Effector CD8-positive, alpha-beta T cell (primary cell): ENCODE measurements around the gene DYDC1.
"Not testable (repeated sequence)": the region's sequence is repeated elsewhere in the genome, so short reads cannot be mapped to it uniquely, and the experiment has no call there.

ENCODE experiments used
- DNase-seq: peaks from one replicate; lab custom pipeline; 2025; lab: John Stamatoyannopoulos, UW
- total RNA-seq, 4 experiments: gene quantifications; one replicate each; lab custom pipeline; 2026; lab: John Stamatoyannopoulos, UW

Gene DYDC1
- total RNA-seq: 0 to 0.09 (median 0) reads per million in 4 experiments

DNA sequence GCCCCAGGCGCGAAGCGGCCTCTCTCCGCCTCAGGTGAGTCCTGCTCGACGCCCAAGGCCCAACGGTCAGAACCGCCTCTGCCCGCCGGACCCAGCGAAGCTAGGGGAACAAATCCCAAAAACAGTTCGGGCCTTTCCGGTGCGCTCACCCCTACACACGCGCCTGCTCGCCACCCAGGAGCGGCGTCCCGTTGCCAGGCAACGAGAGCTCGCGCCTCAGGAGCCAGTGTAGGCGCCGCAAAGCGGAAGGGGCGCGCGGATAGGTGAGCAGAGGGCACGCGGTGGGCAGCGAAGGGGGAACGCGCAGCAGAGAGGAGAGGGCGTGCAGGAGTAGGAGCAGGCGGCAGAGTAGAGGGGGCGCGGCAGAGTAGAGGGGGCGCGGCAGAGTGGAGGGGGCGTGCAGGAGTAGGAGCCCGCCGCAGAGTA lies at the start of gene DYDC1, which contains the start of gene DYDC2:
DYDC1 (minus strand) TSS at position 193 of the 426 bp plus-strand sequence. CDS start 4,154 bp downstream, outside the sequence.
DYDC2 (plus strand) TSS at position 219 of the 426 bp plus-strand sequence. CDS start 5,663 bp downstream, outside the sequence.
- peak; percentile 42 for DNase-seq

DNA sequence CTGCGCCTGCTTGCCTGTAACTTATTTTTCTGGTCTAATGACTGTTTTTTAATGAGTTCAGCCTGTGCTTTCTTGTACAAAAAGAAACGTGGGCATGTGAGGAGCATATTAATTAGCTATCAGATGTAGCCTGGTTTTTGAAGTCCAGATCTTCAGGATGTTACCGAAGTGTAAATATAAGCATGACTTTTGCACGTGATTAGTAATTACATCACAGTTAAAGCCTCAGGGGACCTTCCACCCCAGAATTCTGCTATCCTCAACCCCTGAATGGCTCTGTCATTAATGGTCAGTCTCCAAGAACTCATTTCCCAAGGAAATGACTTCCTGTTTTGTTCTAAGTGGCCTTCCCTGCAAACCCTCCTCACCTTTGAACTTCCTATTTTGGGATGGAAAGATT lies 49.6 kb upstream of the DYDC1 start:
- no peak for DNase-seq

GRCh38 chr10:80405626-80406025 lies 49.1 kb upstream of the DYDC1 start:
- no peak for DNase-seq

DNA sequence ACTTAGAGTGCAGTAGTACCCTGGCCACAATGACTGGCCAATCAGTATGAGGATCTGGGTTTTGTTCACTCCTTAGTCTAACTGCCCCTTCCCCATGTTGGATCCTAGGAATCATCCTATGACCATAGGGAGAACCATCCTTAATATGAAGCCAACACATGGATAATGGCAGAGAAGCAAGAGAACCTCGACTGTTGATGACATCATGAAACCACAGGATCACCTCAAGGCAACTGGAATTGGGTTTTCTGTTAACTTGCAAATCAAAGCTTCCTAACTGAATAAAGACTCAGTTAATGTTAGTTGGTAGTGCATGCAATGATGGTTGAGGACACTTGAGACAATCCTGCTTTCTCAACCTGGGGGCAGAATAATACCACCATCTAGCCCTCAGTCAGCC lies 48.5 kb upstream of the DYDC1 start:
- DNase-seq: no peak

GRCh38 chr10:80400136-80400804 lies 43.7 kb upstream of the DYDC1 start:
- no peak for DNase-seq

DNA sequence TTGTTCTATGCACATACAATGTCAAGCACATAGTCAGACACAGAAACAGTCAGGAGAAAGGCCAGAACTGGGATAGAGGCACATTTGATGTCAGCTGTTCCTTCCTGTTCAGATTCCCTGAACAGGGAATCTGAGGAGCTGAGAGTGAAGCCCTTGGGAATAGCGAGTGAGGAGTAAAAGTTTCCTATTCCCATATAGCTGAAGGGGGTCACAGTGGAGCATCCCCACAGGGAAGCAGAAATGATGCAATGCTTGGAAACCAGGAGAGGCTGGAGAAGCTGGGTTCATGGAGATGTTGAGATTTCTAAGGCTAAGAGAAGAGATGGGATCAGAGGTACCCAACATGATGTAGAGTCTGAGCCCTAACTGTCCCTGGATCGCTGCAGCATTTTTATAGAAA lies 40.5 kb upstream of the DYDC1 start:
- DNase-seq: no peak

DNA sequence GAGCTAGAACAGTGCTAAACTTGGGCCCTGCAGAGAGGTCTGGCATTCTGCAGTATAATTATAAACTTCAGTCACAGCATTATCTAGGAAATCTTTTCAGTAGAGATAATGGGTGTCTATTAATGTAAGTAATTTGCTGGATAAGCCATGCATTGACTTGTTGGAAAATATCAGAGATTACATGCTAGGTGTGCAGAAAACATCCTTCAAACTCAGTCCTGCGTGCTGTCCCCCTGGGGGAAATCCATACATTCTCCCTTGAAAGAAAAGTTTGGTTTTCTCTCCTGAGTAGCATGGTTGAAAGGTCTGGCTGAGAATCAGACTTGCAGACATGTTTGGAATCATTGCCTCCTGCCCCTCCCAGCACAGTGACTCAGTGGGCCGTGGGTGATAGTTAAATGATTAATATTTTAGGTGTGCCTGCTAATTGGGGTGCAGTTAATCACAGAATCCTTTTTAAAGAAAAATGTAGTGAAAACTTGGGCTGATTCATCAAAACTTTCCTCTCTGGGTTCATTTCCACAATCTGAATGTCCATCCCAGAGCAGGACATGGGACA lies 37.9 kb upstream of the DYDC1 start:
- no peak for DNase-seq

- DNase-seq: no peak
Measured at GRCh38 chr10:80392250-80392649, 35.7 kb upstream of the DYDC1 start.

DNA sequence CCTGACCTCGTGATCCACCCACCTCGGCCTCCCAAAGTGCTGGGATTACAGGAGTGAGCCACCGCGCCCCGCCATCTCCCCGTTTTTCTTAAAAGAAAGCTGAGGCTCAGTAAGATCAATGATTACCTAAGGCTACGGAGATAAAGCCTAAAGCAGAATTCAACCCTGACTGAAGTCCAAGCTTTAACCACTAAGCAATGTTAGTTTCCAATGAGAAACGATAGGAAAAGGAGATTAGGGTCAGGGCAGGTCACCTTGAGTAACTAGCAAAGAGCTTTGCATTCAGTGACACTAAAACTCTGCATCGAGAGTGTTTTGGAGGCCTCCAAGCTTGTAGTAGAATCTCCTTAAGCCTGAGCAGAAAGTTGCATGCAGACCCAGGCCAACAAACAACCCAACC lies 34.2 kb upstream of the DYDC1 start:
- no peak for DNase-seq

DNA sequence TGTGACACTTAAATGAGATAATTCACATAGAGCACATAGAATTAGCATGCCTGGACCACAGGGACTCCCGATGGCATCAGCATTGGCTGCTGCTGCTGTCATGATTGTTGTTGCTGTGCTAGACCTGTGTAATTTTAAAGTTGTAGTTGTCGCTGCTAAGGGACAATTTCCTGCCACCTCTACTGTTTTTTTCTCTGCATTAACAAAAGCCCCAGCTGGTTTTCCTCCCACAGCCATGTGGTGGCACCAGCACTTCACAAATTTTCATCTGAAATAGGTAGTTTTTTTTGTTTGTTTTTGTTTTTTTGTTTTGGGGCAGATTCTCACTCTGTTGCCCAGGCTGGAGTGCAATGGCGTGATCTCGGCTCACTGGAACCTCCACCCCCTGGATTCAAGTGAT lies 26.4 kb upstream of the DYDC1 start:
- peak; percentile 28 for DNase-seq

DNA sequence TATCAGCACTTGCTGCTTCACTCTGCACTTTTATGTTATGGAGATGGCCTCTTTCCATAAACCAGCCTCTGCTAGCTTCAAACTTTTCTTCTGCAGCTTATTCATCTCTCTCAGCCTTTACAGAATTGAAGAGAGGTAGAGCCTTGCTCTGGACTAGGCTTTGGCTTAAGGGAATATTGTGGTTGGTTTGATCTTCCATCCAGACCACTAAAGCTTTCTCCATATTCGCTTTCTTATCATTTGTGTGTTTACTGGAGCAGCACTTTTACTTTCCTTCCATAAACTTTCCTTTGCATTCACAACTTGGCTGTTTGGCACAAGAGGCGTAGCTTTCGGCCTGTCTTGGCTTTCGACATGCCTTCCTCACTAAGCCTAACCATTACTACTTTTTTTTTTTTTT lies 23.6 kb upstream of the DYDC1 start:
- DNase-seq: no peak

DNA sequence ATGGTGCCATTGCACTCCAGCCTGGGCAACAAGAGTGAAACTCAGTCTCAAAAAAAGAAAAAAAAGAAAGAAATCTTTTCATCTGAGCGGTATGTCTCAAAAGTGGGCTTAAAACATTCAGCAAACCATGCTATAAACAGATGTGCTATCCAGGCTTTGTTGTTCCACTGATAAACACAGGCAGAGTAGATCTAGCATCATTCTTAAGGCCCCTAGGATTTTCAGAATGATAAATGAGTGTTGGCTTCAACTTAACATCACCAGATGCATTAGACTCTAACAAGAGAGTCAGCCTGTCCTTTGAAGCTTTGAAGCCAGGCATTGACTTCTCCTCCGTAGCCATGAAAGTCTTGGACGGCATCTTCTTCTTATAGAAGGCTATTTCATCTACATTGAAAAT lies 23.1 kb upstream of the DYDC1 start:
- no peak for DNase-seq

- no peak for DNase-seq
Measured at GRCh38 chr10:80373502-80373901, 16.9 kb upstream of the DYDC1 start.

DNA sequence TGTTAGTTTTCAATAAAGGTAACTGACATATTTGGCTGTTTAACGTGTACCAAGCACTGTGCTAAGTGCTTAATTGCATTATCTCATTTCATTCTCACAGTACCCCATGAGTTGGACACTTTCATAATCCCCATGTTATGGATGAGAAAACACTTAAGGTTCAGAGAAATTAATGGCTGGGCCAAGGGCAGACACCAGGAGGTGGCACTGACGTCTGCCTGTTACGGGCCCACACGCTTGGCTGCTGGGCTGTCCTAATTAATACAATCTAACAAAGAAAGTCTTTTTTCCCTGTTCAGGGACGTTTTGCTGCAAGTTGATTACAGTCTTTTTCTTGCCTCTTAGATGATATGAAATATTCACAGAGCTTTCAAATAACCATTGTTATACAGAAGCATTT lies 16.1 kb upstream of the DYDC1 start:
- no peak for DNase-seq

- no peak for DNase-seq
Measured at GRCh38 chr10:80371467-80371866, 14.9 kb upstream of the DYDC1 start.

GRCh38 chr10:80365510-80365909 lies 9.0 kb upstream of the DYDC1 start:
- no peak for DNase-seq

DNA sequence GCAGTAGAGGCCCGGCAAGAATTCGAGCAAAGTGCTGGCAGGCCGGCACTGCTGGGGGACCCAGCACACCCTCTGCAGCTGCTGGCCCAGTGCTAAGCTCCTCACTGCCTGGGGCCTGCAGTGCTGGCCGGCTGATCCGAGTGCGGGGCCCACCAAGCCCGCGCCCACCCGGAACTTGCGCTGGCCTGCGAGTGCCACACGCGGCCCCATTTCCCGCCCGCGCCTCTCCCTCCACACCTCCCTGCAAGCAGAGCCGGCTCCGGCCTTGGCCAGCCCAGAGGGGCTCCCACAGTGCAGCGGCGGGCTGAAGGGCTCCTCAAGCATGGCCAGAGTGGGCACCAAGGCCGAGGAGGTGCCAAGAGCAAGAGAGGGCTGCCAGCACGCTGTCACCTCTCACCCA lies 3.1 kb upstream of the DYDC1 start:
- no peak for DNase-seq

- DNase-seq: not testable (repeated sequence)
Measured at GRCh38 chr10:80358925-80359324, 2.4 kb upstream of the DYDC1 start.

GRCh38 chr10:80357851-80358125 lies 1.2 kb upstream of the DYDC1 start:
- DNase-seq: no peak

DNA sequence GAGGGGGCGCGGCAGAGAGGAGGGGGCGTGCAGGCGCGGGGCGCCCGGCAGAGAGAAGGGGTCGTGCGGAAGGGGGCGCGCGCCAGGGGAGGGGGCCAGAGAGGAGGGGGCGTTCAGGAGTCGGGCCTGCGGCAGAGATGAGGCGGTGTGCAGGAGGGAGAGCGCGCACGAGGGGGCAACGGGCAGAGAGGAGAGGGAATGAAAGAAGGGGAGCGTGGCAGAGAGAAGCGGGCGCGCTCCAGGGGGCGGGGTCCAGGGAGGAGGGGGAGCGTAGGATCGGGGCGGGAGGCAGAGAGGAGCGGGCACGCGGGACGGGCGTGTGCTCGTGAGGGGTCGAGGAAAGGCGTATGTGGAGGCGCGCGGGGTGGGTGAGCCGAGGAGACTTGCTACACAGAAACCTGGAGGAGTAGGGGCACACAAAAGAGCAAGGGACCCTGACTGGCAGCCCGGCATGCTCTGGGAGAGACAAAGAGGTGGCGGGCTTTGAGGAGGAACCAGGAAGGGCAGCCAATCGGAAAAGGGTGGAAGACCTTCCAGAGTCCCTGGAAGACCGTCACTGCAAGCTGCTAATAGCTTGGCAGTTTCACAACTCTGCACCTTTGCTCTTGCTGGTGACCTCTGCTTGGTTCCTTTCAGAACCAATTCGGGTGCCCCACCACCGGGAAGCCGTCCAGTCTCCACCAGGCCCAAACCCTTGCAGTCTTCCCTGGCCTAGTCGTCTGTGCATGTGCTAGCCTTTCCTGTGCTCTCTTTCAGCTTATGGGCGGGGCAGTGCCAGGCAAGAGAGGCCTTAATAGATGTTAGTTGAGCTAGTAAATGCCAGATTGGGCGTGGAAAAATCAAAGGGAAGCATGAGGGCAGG lies 665 bp upstream of the DYDC1 start:
- DNase-seq: no peak

DNA sequence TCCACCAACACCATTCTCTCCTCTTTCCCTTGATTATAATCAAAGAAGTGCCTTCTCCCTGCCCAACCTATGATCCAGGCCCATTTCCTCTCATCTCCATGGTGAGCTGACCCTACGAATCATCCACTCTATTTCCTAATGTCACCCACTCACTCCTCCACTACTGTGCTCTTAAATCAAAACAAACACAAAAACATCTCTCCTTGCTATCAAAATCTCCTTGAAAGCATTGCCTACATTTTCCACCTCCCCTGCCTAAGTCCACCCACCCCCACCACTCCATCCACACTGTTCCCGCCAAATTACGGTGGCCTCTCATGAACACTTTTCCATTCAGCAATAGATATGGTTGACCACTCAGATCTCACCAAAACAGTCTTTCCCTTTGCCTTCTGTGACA lies 5.3 kb downstream of the DYDC1 start:
- DNase-seq: no peak

DNA sequence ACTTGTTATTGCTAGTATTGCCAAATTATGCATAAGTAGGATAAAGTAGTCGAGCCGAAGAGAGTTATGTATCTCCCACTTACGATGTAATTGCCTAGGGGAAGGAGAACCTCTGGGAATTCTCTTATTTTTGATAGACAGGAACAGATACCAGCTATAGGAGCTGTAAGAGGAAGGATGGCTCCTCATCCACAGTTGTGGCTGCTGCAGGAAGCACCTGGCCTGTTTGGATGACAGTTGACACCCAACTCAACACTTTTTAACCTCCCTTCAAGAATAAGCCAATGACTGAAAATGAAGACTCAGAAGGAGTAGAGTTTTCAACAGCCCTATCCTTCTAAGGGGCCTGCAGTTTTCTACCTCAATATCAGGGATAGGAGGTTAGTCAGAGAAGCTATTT lies 6.3 kb downstream of the DYDC1 start:
- DNase-seq: no peak

DNA sequence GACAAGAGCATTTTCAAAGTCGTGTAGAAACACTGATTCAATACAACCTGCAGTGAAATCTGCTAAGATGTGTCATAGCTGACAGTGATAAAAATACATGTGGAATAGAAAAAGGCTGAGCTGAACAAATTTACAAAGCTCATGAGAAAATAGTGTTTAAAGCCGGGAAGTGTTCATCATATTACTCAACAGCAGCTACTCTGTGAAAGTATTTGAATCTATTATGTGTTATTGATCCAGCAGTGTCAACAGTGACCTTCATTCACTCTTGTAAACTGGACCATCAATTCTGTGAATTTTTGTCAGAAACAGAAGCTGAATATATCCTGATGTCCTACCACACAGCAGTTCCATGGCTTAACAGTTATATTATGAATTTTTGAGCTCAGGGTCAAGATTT lies 11.6 kb downstream of the DYDC1 start:
- DNase-seq: no peak
